Stimulated activated CD8-positive, alpha-beta memory T cell treated with anti-CD3 and anti-CD28 coated beads, Interleukin-4, amount 100 ng/mL, for 48 hours (primary cell): ENCODE measurements around the gene KREMEN1.

Source experiments
- DNase-seq: peaks from one replicate; pipeline ENCODE4 v3.0.0-alpha.2; 2020

KREMEN1 gene

DNA sequence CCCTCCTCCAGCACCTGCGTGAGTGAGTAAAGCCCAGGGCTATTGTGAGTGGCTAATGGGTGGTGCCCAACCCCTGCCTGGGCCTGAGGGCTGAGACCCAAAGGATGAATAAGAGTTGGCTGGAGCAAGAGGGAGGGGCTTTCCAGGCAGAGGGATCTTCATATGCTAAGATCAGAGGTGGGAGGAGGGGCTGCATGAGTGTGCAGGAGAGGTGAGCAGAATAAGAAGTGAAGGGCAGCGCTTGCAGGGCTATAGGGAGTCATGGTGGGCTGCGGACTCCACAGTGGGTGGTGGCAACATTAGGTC is 136.7 kb downstream of the KREMEN1 start:
- DNase-seq, result no peak

DNA sequence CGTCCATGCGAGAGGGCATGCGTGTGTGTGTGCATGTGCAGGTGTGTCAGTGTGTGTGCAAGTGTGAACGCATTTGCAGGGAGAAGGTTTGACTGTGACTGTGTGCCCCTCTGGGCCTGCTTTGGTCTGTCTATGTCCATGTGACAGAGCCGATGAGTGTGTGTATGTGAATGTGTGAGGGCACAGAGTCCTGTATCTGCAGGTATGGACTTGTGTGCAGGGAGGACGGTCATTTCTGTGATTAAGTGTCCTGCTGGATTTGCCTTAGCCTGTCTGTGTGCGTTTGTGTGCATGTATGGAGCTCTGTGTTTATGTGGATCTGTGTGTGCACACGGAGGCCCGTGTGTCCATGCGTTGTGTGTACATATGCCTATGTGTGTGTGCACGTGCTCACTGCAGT is 138.2 kb downstream of the KREMEN1 start:
- no peak for DNase-seq

DNA sequence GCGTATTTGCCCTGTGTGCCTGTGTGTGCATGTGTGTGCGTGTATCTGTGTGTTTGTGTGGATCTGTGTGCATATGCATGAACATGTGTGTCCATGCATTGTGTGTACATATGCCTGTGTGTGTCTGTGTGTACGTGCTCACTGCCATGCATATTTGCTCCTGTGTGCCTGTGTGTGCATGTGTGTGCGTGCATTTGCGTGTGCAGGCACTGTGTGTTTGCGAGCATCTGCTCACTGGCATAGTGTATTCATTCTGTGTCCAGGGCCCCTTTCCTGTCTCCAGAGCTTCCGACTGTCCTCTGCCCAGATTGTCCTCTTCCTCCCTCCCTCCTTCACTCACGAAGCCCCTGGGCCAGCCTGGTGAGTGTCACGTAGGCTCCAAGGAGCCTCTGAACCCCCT is 138.6 kb downstream of the KREMEN1 start:
- DNase-seq, result no peak

DNA sequence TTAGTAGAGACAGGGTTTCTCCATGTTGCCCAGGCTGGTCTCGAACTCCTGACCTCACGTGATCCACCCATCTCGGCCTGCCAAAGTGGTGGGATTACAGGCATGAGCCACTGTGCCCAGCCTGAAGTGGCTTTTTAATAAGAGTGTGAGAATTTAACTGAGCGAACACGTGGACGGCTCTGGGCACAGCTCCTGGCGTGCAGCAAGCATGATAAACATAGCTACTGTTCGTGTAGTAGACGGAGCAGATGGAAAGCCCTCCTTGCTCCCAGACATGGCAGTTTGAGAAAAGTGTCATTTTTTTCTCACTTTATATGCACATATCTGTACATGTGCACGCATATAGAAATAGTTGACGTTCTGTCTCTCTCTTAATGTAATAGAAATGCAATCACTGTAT is 139.9 kb downstream of the KREMEN1 start:
- no peak for DNase-seq

DNA sequence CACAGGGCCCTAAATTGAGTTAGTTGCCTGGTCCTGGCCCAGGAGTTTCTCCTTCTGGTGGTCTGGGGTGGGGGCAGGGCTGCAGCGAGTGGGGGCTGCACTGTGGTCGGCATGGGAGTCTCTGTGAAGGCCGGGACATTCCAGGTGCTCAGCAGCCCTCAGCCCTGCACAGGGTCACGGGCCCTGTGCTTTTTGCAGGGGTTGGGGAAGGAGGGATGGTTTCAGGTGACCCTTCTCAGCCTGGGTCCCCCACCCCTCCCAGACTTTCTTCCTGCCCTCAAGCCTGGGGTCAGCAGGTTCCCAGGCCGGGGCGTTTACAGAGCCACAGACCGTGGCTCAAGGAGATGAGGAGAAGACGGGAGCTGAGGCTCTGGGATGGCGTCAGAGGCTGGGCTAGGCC is 140.7 kb downstream of the KREMEN1 start:
- no peak for DNase-seq

DNA sequence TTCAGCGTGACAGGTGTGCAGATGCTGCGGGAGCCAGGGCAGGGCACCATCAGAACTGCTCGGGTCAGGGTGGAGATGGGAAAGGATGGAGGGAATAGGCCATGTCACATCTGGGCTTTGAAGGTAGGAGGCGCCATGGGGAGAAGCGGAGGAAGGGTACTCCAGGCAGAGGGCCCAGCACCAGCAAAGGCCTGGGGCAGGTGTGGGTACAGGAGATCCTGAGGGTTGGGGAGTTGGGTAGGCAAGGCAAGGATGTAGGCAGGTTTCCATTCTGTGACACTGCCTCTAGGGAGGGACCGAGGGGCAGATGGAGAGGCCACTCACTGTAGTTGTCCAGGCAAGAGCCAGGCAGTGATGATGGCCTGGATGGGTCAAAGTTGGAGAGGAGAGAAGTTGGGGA is 141.4 kb downstream of the KREMEN1 start:
- no peak for DNase-seq

DNA sequence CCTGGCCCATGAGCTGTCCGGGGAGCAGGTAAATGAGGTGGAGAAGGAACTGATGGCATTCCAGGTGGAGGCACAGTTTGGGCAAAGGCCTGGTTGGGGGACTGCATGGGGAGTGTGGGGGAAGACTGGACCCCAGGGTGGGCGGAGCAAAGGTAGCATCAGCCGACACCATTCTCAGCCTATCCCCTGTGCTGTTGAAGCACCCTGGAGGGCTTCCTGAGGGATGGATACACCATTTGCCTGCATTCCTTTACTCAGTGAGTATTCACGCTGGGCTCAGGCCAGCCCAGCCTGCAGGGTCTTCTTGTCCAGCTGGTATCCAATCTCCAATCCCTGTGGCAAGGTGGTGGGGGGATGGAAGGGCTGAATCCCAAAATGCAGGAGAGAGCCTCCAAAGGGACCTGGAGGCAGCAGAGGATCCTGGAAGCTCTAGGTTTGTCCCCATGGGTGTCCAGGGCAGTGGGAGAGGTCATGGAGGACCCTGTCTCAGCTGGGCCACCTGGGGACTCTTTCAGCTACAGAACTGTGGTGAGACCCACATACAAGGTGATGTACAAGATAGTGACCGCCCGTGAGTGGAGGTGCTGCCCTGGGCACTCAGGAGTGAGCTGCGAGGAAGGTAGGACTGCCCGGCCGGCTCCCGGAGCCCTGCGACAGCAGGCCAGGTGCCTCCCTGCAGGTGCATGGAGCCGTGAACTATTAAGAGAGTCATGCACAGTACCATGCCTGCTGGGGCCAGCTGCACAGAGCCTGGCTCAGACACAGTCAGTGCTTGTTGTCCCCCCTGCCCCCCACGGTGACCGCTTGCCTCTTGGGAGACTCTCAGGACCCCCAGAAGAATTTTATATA is 142.4 kb downstream of the KREMEN1 start:
- no peak for DNase-seq

DNA sequence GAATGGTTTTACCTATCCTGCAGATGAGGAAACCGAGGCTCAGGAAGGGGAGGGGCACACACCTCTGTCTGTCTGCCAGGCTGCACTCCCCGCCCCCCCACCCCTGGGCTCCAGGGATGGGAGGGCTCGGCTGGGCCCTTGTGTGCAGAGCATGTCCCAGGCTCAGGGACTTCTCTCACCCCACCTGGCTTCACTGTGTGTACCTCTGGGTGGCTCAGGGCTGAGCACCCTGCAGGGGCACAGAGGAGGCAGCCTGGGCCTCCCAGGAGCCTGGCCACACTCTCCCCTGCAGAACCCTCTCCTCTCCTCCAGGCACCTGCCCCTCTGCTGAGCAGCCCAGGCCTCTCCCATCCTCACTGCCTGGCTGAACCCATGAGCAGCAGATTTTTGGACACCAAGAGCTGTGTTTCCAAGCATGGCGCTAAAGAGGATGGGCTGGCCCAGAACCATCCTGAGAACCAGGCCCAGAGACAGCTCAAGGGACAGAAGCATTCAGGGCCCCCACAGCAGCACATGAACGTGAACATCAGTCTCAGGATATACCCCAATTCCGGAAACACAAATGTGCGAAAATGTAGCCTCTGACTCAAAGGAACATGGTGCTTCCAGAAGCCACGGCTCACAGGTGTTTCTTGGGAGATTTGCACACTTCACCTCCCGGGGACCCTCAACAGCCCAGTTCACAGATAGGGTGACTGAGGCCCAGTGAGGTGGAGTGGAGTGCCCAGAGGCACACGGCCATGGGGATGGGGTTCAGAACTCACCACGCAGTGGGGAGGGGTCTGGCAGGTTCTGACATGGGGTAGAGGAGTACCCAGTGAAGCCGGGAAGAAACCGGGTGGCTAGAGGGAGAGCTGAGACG is 143.4 kb downstream of the KREMEN1 start:
- DNase-seq, result no peak

DNA sequence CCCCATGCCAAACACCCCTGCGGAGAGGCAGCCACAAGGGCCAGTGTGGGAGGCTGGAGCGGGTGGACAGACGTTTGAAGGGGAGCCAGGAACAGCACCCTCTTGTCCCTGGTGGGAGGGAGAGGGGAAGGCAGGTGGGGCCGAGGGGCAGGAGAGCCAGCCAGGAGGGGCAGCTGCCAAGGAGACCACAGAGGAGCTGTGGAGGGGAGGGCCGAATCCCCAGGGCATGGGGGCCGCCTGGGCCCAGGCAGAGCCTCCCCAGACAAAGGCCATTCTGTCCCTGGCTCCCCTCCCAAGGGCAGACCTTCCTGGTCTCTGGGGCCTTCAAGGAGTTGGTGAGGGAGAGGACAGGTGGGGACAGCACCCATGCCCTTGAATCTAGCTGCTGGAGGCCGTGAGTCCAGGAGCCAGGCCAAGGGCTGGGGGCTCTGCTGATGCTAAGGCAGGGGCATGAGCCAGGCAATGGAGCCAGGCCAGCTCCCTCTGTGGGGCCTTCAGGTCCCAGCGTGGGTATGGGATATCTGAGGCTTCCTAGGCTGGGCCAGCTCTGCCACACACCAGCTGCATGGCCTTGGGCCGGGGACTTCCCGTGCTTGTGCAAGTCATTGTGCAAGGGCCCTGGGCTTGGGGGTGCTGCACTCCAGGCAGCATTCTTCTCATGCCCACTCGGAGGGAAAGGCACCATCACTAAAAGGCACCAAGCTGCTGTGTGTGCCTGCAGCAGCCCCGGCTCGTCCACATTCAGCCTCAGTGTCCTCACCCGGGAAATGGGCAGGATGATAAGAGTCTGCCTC is 144.2 kb downstream of the KREMEN1 start:
- DNase-seq, result no peak
